Upper lobe of right lung (tissue), 1 donor: ENCODE data around the gene PDXDC1. TPM values are rescaled to one million over a fixed set of nuclear protein-coding genes. Genes with fewer than 3 reads are reported as not detected.
A peak's percentile ranks its signal among the peaks of the same experiment; 100 is the strongest.
"Not testable (repeated sequence)": the region's sequence is repeated elsewhere in the genome, so short reads cannot be mapped to it uniquely, and the experiment has no call there.

ENCODE experiments used
- ATAC-seq: fragments of 200-7000 bp; cut with Tn5 transposase; one replicate; pipeline ENCODE4 v1.9.1; 2020; ENCODE audit warnings: mild to moderate bottlenecking, moderate library complexity
- DNase-seq: peaks from one replicate; pipeline ENCODE4 v3.0.0-alpha.2; 2020
- H3K27ac ChIP-seq: fragments of 200-600 bp; one replicate; pipeline ENCODE4 v1.8.0; 2022
- H3K27me3 ChIP-seq: fragments of 200-600 bp; one replicate; pipeline ENCODE4 v1.8.0; 2022; ENCODE audit warnings: mild to moderate bottlenecking
- H3K36me3 ChIP-seq: fragments of 200-600 bp; one replicate; pipeline ENCODE4 v1.8.0; 2022
- H3K4me1 ChIP-seq: fragments of 200-600 bp; one replicate; pipeline ENCODE4 v1.8.0; 2022
- H3K4me3 ChIP-seq: fragments of 200-600 bp; one replicate; pipeline ENCODE4 v1.8.0; 2022; ENCODE audit warnings: mild to moderate bottlenecking
- H3K9me3 ChIP-seq: fragments of 200-600 bp; one replicate; pipeline ENCODE4 v1.8.0; 2022
- intact Hi-C: fragments of 100-400 bp; cut with DNase I; formaldehyde crosslinking; loops from one replicate; pipeline ENCODE4 v1.11.0; 2022
- long read RNA-seq: library from polyadenylated mRNA; unstranded; transcript quantifications from one replicate; pipeline ENCODE4 v2.0.0, GENCODE V29; 2021
- total RNA-seq: library from RNA; stranded (reverse); fragmentation: NEBNext Ultra II Directional; extraction: Animal tissue kit (Norgen Biotek cat#: 25700); gene quantifications from one replicate; pipeline ENCODE4 v1.2.1, GENCODE V29; 2021
- donor health status: DM: no; HTN: yes; CAD: no; lungs with severe emphysema.

Gene PDXDC1
- total RNA-seq, result 100 TPM
- long read RNA-seq, full-length matches to known transcripts, result 69 of 158 reads
- long read RNA-seq, partial matches to known transcripts, result 21 of 158 reads
- long read RNA-seq, other reads (novel, unspliced or antisense), result 68 of 158 reads

GRCh38 chr16:14974656-14975417 lies at the start of gene PDXDC1:
PDXDC1 (plus strand) TSS chr16:14975026; CDS start chr16:14975200, 174 bp downstream.
- Histone ChIP-seq H3K27ac (peak within 1 kb of the TSS; percentile 93), H3K4me3 (peak within 1 kb of the TSS; percentile 93), H3K4me1 (peaks cover 23% of the 10 kb centered on the region)
- ATAC-seq (peak; percentile 97), DNase-seq (peak; percentile 99)
- intact Hi-C loops, H3K9me3 ChIP-seq, H3K27me3 ChIP-seq, H3K36me3 ChIP-seq: not testable (repeated sequence)

GRCh38 chr16:14928064-14928714 lies 46.6 kb upstream of the PDXDC1 start:
- ATAC-seq (peak; percentile 89), DNase-seq (peak; percentile 68)
- intact Hi-C loops, H3K27me3 ChIP-seq, H3K36me3 ChIP-seq, H3K27ac ChIP-seq, H3K4me1 ChIP-seq, H3K4me3 ChIP-seq, H3K9me3 ChIP-seq: not testable (repeated sequence)

- H3K36me3 ChIP-seq, H3K27ac ChIP-seq, H3K9me3 ChIP-seq, H3K27me3 ChIP-seq, intact Hi-C loops, H3K4me1 ChIP-seq, H3K4me3 ChIP-seq, ATAC-seq: not testable (repeated sequence)
- DNase-seq, result peak; percentile 51
Observed at GRCh38 chr16:14929176-14929575, 45.6 kb upstream of the PDXDC1 start.

GRCh38 chr16:14930246-14930645 lies 44.6 kb upstream of the PDXDC1 start:
- H3K27ac ChIP-seq, H3K4me3 ChIP-seq, H3K9me3 ChIP-seq, H3K4me1 ChIP-seq, ATAC-seq, DNase-seq, H3K27me3 ChIP-seq, intact Hi-C loops, H3K36me3 ChIP-seq: not testable (repeated sequence)

- not testable (repeated sequence) for ATAC-seq, H3K4me3 ChIP-seq
- peak; percentile 60 for DNase-seq
Observed at GRCh38 chr16:14930971-14931370, 43.9 kb upstream of the PDXDC1 start.

GRCh38 chr16:14932581-14933375 lies 42.0 kb upstream of the PDXDC1 start:
- H3K4me3 ChIP-seq, H3K9me3 ChIP-seq, H3K4me1 ChIP-seq, intact Hi-C loops, H3K36me3 ChIP-seq, H3K27me3 ChIP-seq, H3K27ac ChIP-seq, ATAC-seq: not testable (repeated sequence)
- peak; percentile 42 for DNase-seq

More at GRCh38 chr16:14930971-14931370, 43.9 kb upstream of the PDXDC1 start:
- H3K27me3 ChIP-seq, H3K9me3 ChIP-seq, H3K36me3 ChIP-seq, H3K4me1 ChIP-seq, H3K27ac ChIP-seq, intact Hi-C loops: not testable (repeated sequence)

GRCh38 chr16:14937143-14937542 lies 37.7 kb upstream of the PDXDC1 start, which contains the start of gene NPIPA1:
NPIPA1 (plus strand) TSS chr16:14937443; CDS start chr16:14937443, 0 bp downstream.
- intact Hi-C loops, H3K4me3 ChIP-seq, H3K27ac ChIP-seq, H3K27me3 ChIP-seq, DNase-seq, H3K36me3 ChIP-seq, ATAC-seq, H3K4me1 ChIP-seq, H3K9me3 ChIP-seq: not testable (repeated sequence)

- ATAC-seq, H3K4me1 ChIP-seq, H3K27me3 ChIP-seq, H3K9me3 ChIP-seq, intact Hi-C loops, H3K4me3 ChIP-seq, H3K27ac ChIP-seq, H3K36me3 ChIP-seq, DNase-seq: not testable (repeated sequence)
Observed at GRCh38 chr16:14937994-14938393, 36.8 kb upstream of the PDXDC1 start.

- H3K36me3 ChIP-seq, H3K27ac ChIP-seq, H3K4me3 ChIP-seq, DNase-seq, ATAC-seq, H3K9me3 ChIP-seq, H3K27me3 ChIP-seq, H3K4me1 ChIP-seq, intact Hi-C loops: not testable (repeated sequence)
Observed at GRCh38 chr16:14942686-14943085, 32.1 kb upstream of the PDXDC1 start.
